Measurements from ENCODE around the gene ATP1A3. TPM values are rescaled to one million over a fixed set of nuclear protein-coding genes. Genes with fewer than 3 reads are reported as not detected.
"Not testable (repeated sequence)": the region's sequence is repeated elsewhere in the genome, so short reads cannot be mapped to it uniquely, and the experiment has no call there.

Gene ATP1A3
- total RNA-seq, 1 donor from 2014 or later = not detected

GRCh38 chr19:42034640-42035391 lies 40.8 kb upstream of the ATP1A3 start:
- H3K36me3 ChIP-seq (ENCODE audit: control insufficient read depth, insufficient read depth, low read length); H3K27me3 ChIP-seq (ENCODE audit: control insufficient read depth, insufficient read depth, low read length); H3K4me3 ChIP-seq (ENCODE audit: low read depth, low read length); FAIRE-seq: not testable (repeated sequence)
- peak; percentile 56 for DNase-seq (ENCODE audit: low read depth)
- peak; percentile 82 for TF ChIP-seq CTCF (IDR thresholded peaks at IDR 0.05; ENCODE audit: insufficient read depth, low read length, severe bottlenecking)

GRCh38 chr19:42033413-42033812 lies 39.4 kb upstream of the ATP1A3 start:
- no peak for TF ChIP-seq CTCF (IDR thresholded peaks at IDR 0.05; ENCODE audit: insufficient read depth, low read length, severe bottlenecking)
- Histone ChIP-seq H3K36me3 (ENCODE audit: control insufficient read depth, insufficient read depth, low read length) (no peaks in the 10 kb centered on the region), H3K4me3 (ENCODE audit: low read depth, low read length) (no peak overlapping the region), H3K27me3 (ENCODE audit: control insufficient read depth, insufficient read depth, low read length) (no peaks in the 10 kb centered on the region)
- DNase-seq (ENCODE audit: low read depth) (no peak), FAIRE-seq (no peak)

GRCh38 chr19:42032431-42032830 lies 38.4 kb upstream of the ATP1A3 start:
- TF ChIP-seq CTCF (IDR thresholded peaks at IDR 0.05; ENCODE audit: insufficient read depth, low read length, severe bottlenecking) = no peak
- FAIRE-seq (no peak), DNase-seq (ENCODE audit: low read depth) (no peak)
- Histone ChIP-seq H3K4me3 (ENCODE audit: low read depth, low read length) (no peak overlapping the region), H3K27me3 (ENCODE audit: control insufficient read depth, insufficient read depth, low read length) (no peaks in the 10 kb centered on the region), H3K36me3 (ENCODE audit: control insufficient read depth, insufficient read depth, low read length) (no peaks in the 10 kb centered on the region)

- FAIRE-seq (peak; percentile 83), DNase-seq (ENCODE audit: low read depth) (no peak)
- H3K27me3 ChIP-seq (ENCODE audit: control insufficient read depth, insufficient read depth, low read length) = no peaks in the 10 kb centered on the region
Observed at GRCh38 chr19:42030645-42031440, 36.8 kb upstream of the ATP1A3 start.

More at GRCh38 chr19:42030645-42031440, 36.8 kb upstream of the ATP1A3 start:
- H3K36me3 ChIP-seq (ENCODE audit: control insufficient read depth, insufficient read depth, low read length) = no peaks in the 10 kb centered on the region
- no peak overlapping the region for H3K4me3 ChIP-seq (ENCODE audit: low read depth, low read length)
- no peak for TF ChIP-seq CTCF (IDR thresholded peaks at IDR 0.05; ENCODE audit: insufficient read depth, low read length, severe bottlenecking)

Measured in bronchial epithelial cell (primary cell).